GM21447 (cell line): ENCODE measurements around the gene GBX1.

Experiments
- ATAC-seq: cut with Tn5 transposase; IDR thresholded peaks from one replicate; pipeline ENCODE4 v1.9.1; 2021; ENCODE audit not compliant: unreplicated experiment

GBX1 gene

GRCh38 chr7:151174246-151175046 is 7.0 kb upstream of the GBX1 start:
- ATAC-seq, result no peak

DNA sequence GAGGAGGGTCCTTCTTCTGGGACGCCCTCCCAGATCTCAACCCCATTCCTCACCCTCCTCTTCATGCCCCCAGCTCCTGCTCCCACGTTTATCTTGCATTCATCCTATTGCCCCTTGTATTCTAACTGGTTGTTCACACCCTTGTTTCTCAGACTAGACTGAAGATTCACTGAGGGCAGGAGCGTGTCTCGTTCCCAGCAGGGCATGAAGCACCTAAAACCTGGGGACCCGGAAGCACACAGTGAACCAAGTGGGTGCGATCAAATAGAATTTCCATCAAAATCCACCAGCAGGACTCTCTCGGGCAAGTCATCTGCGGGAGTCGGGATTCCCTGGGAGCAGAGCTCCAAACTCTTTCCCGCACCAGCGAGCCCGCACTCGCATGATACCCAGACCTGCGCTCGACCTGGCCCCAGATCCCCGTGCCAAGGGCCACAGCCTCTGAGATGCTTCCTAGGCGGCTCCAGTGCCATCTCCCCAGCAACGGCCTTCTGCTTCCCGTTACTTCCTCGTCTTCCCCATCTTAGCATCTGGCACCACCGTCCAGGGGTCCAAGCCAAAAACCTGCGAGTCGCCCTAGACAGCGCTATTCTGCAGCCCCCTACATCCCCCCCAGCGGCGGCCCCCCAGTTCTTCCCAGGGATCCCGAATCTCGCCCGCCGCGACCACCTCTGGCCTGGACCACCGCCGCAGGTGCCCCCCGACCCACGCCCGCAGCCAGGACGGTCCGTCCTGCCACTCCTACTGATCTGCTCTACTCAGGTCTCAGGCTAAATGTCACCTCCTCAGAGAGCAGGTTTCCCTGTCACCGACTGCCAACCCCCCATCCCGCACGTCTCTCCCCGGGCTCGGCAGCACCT is 6.1 kb upstream of the GBX1 start:
- no peak for ATAC-seq

DNA sequence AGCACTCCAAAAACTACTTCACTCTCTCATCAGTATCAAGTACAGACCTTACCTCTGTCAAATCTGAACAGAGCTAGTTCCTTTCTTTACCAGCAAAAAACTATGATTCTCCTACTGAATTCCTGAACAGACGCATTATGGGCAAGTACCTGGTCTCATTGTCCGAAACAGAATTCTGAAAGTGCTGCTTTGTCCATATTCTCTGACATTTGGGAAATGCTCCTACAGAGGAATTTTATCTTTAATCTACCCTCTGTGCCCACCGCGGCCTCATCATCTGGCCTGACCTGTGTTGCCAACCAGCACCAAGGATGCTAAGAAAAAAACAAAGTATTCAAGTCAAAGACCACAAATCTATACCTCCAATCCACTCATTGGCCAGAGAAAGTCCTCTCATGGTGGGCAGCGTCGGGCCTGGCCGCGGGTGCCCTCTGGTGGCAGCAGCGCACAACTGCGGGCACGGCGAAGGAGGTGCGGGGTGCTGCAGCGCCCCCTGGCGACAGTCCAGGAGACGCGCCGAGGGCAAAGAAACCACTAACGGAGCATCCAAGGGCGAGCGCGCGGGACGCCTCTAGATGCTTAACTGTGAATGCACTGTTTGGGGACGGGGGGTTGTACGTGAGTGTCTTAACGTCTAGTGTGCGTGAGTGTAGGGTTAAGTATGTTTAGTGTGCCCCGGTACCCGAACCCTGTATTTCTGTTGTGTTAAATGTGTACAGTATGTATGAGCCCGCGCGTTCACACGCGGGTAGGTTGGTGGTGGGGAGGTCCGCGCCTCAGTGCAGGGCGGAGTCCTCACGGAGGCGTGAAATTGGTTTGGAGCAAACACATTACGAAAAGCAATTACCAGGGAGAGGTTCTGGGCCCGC is 5.0 kb upstream of the GBX1 start:
- peak; percentile 75 for ATAC-seq

- no peak for ATAC-seq
These were observed 1.3 kb upstream of the GBX1 start for GRCh38 chr7:151168787-151169162.

- ATAC-seq, result no peak
These were observed 701 bp upstream of the GBX1 start for GRCh38 chr7:151168003-151168786.

DNA sequence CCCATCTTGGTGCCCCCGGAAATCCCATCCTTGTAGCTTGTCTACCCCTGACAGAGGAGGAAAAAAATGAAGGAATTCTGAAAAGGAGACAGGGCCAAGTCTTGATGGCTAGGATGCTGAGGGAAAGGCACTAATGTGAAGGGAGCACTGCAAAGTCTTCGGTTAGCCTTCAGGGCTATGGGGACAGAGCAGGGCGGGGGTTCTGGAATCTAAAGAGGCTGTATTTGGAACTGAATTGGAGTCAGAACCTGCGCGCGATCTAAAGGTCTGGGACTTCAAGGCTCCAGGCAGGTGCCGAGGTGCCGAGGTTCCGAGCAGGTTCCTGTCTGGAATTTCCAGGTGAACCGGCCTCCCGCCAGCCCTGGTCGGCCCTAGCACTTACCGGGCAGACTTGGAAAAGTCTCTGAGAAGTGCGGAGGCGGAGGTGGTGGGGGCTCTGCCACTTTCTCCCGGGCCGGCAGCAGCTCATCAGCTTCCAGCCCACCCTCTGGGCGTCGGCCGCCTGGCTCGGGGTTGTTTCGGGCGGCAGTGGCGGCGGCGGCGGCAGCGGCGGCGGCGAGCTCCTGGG is 781 bp downstream of the GBX1 start:
- no peak for ATAC-seq

DNA sequence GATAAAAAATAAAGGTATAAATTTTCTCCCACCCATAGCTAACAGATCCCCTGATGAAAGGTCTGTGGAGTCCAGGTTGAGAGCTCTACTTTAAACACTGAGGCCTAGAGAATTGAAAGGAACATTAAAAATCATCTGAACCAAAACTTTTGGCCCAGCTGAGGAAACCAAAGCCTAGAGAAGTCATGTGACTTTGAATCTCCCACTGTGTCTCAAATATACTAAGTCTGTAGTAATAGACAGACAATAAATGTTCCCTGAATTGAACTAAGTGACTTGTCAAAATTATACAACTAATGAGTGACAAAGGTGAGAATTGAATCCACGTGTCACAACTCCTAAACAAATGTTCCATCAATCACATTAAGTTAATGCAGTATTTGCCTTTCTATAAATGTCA is 5.7 kb downstream of the GBX1 start:
- no peak for ATAC-seq

GRCh38 chr7:151157645-151158329 is 9.7 kb downstream of the GBX1 start:
- ATAC-seq, result no peak

- ATAC-seq, result no peak
These were observed 14.6 kb downstream of the GBX1 start for GRCh38 chr7:151152643-151153513.

DNA sequence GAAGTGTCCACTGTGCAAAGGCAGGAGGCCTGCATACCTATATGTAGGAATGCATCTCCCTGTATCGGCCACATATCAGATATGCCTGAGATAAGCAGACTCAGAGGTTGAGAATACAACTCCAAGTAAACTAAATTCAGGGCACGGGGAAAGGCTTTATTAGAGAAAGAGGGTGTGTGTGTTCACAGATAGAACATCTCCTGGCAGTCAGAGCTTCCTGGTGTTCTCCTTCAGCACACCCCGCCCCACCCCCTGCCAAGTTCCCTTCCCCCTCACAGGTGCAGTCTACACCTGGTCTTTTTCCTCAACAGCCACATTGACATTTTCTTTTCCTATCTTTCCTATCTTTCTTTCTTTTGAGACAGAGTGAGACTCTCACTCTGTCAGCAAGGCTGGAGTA is 17.1 kb downstream of the GBX1 start:
- no peak for ATAC-seq

- no peak for ATAC-seq
These were observed 18.9 kb downstream of the GBX1 start for GRCh38 chr7:151148319-151149259.

GRCh38 chr7:151146761-151147160 is 20.7 kb downstream of the GBX1 start:
- ATAC-seq, result no peak

- no peak for ATAC-seq
These were observed 23.1 kb downstream of the GBX1 start for GRCh38 chr7:151144387-151144786.

- ATAC-seq, result no peak
These were observed 24.1 kb downstream of the GBX1 start for GRCh38 chr7:151143261-151144015.

- ATAC-seq, result no peak
These were observed 24.8 kb downstream of the GBX1 start for GRCh38 chr7:151142686-151143040.

DNA sequence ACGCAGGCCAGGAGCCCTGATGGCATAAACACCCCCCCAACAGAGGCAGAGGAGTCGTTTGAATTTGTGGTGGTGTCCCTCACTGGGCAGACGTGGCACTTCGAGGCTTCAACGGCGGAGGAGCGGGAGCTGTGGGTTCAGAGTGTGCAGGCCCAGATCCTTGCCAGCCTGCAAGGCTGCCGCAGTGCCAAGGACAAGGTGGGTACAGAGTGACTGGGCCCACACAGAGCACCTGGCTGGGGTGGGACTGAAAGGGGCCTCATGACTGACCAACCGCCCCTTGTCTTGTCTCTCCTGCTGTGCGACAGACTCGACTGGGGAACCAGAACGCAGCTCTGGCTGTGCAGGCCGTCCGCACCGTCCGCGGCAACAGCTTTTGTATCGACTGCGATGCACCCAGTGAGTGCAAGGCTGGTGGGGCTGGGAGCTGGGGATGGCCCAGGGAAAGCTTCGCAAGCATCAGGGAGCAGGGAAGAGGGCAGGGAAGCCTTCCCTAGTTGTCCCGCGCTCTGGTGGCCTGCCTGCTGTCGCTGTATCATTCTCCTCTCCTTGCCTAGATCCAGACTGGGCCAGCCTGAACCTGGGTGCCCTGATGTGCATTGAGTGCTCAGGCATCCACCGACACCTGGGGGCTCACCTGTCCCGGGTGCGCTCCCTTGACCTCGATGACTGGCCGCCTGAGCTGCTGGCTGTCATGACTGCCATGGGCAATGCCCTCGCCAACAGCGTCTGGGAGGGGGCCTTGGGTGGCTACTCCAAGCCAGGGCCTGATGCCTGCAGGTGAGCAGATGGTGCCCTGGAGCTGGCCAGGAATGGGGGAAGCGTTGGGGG is 25.4 kb downstream of the GBX1 start:
- ATAC-seq, result no peak
